H1 (cell line): ENCODE measurements around the gene ZFAND3. TPM values are rescaled to one million over a fixed set of nuclear protein-coding genes. Genes with fewer than 3 reads are reported as not detected.

ENCODE experiments used
- CTCF ChIA-PET: fragments of 300-600 bp; sonication (Branson Sonifier 250); formaldehyde crosslinking; loops from one replicate; lab custom pipeline; 2021; ENCODE audit not compliant: partially characterized antibody; lab: Charles Lee
- POLR2A ChIA-PET: fragments of 300-600 bp; sonication (Branson Sonifier 250); formaldehyde crosslinking; loops from one replicate; lab custom pipeline; 2021; ENCODE audit warnings: inconsistent platforms; ENCODE audit not compliant: partially characterized antibody; lab: Charles Lee
- DNase-seq, 2 experiments: peaks; one replicate each; pipeline versions ENCODE4 v3.0.0 to v3.0.0-alpha.2; 2010 to 2022; ENCODE audit warnings: low spot score in 2 of 2, low read depth in 1 of 2, mixed read lengths in 1 of 2
- FAIRE-seq: peaks from 2 replicates; lab custom pipeline; 2011; peaks lifted over from hg19 to GRCh38; lab: Jason Lieb, UNC
- H2AFZ ChIP-seq: 2 replicates; pipeline ENCODE4 v1.8.1; 2012; ENCODE audit warnings: low read length, inconsistent platforms
- H2AK5ac ChIP-seq: 2 replicates; pipeline ENCODE4 v1.6.1; 2013; ENCODE audit warnings: low read depth, low read length
- H2BK120ac ChIP-seq: replicated peaks from 2 replicates; pipeline ENCODE3; 2013; ENCODE audit warnings: low read depth, low read length, inconsistent platforms
- H2BK12ac ChIP-seq: 2 replicates; pipeline ENCODE4 v1.6.1; 2013; ENCODE audit warnings: low read depth, low read length
- H2BK15ac ChIP-seq: 2 replicates; pipeline ENCODE4 v1.6.1; 2013; ENCODE audit warnings: low read length
- H2BK20ac ChIP-seq: 2 replicates; pipeline ENCODE4 v1.6.1; 2013; ENCODE audit warnings: low read length
- H2BK5ac ChIP-seq: 2 replicates; pipeline ENCODE4 v1.6.1; 2013; ENCODE audit warnings: low read depth, low read length
- H3K14ac ChIP-seq: 2 replicates; pipeline ENCODE4 v1.6.1; 2013; ENCODE audit warnings: inconsistent platforms; ENCODE audit not compliant: insufficient read length
- H3K18ac ChIP-seq: 2 replicates; pipeline ENCODE4 v1.6.1; 2013; ENCODE audit warnings: low read length; ENCODE audit errors: extremely low read depth
- H3K23ac ChIP-seq: 2 replicates; pipeline ENCODE4 v1.6.1; 2013; ENCODE audit warnings: inconsistent platforms; ENCODE audit not compliant: insufficient read length
- H3K23me2 ChIP-seq: 2 replicates; pipeline ENCODE4 v1.6.1; 2013; ENCODE audit warnings: low read depth, low read length
- H3K27ac ChIP-seq: 2 replicates; pipeline ENCODE4 v1.6.1; 2011; ENCODE audit warnings: low read depth, low read length, inconsistent platforms
- H3K27me3 ChIP-seq, 4 experiments: replicated peaks in 1 of 4; 1 replicate in 1 of 4; 2 replicates in 3 of 4; pipeline versions ENCODE4 v1.6.1 to v1.8.1; 2011 to 2013; ENCODE audit warnings: low read length in 3 of 4, mild to moderate bottlenecking in 3 of 4, inconsistent platforms in 2 of 4, mixed read lengths in 2 of 4, moderate library complexity in 1 of 4; ENCODE audit not compliant: control insufficient read depth in 3 of 4, insufficient read depth in 3 of 4; ENCODE audit errors: extremely low read depth in 1 of 4
- H3K36me3 ChIP-seq, 4 experiments: 2 replicates each; pipeline versions ENCODE4 v1.6.1 to v1.8.1; 2011 to 2013; ENCODE audit warnings: mild to moderate bottlenecking in 4 of 4, low read length in 3 of 4, moderate library complexity in 2 of 4, control low read depth in 1 of 4, inconsistent platforms in 1 of 4; ENCODE audit not compliant: insufficient read depth in 4 of 4, control insufficient read depth in 2 of 4
- H3K4ac ChIP-seq: replicated peaks from 2 replicates; pipeline ENCODE3; 2013; ENCODE audit warnings: low read length, low read depth, mixed read lengths, inconsistent platforms; ENCODE audit not compliant: insufficient read length
- H3K4me1 ChIP-seq, 4 experiments: replicated peaks in 1 of 4; 1 replicate in 1 of 4; 2 replicates in 3 of 4; pipeline versions ENCODE4 v1.6.1 to v1.8.1; 2011 to 2013; ENCODE audit warnings: low read length in 3 of 4, inconsistent platforms in 2 of 4, mixed read lengths in 1 of 4; ENCODE audit not compliant: insufficient read depth in 4 of 4, control insufficient read depth in 3 of 4
- H3K4me2 ChIP-seq, 2 experiments: 2 replicates each; pipeline versions ENCODE4 v1.6.1 to v1.8.1; 2011 to 2013; ENCODE audit warnings: low read depth in 2 of 2, low read length in 2 of 2, control low read depth in 1 of 2, inconsistent platforms in 1 of 2, mild to moderate bottlenecking in 1 of 2; ENCODE audit not compliant: insufficient read depth in 1 of 2
- H3K4me3 ChIP-seq, 4 experiments: fragments of 200-600, 300-600 bp in 1 of 4; sonication (generic), shearing (Covaris generic), sonication (Bioruptor Twin) in 1 of 4; 2 replicates each; pipeline versions ENCODE4 v1.5.1 to v1.8.1; 2011 to 2016; ENCODE audit warnings: low read length in 4 of 4, low read depth in 3 of 4, control low read depth in 2 of 4, inconsistent platforms in 2 of 4, mild to moderate bottlenecking in 2 of 4, mixed read lengths in 1 of 4, moderate library complexity in 1 of 4; ENCODE audit not compliant: insufficient read depth in 2 of 4; ENCODE audit errors: extremely low read depth in 1 of 4
- H3K56ac ChIP-seq: replicated peaks from 2 replicates; pipeline ENCODE3; 2013; ENCODE audit warnings: low read depth, mild to moderate bottlenecking, mixed read lengths, low read length, inconsistent platforms; ENCODE audit not compliant: insufficient read length
- H3K79me1 ChIP-seq: 2 replicates; pipeline ENCODE4 v1.6.1; 2013; ENCODE audit warnings: low read depth, low read length, control low read depth
- H3K79me2 ChIP-seq, 2 experiments: 2 replicates each; pipeline versions ENCODE4 v1.6.1 to v1.8.1; 2012 to 2013; ENCODE audit warnings: low read length in 2 of 2, mild to moderate bottlenecking in 2 of 2, inconsistent platforms in 1 of 2; ENCODE audit not compliant: insufficient read depth in 2 of 2, control insufficient read depth in 1 of 2
- H3K9ac ChIP-seq, 4 experiments: replicated peaks in 1 of 4; 1 replicate in 1 of 4; 2 replicates in 3 of 4; pipeline versions ENCODE4 v1.6.1 to v1.8.1; 2011 to 2013; ENCODE audit warnings: low read depth in 3 of 4, low read length in 3 of 4, control low read depth in 2 of 4, mild to moderate bottlenecking in 2 of 4, moderate library complexity in 2 of 4, inconsistent platforms in 1 of 4; ENCODE audit errors: extremely low read depth in 1 of 4
- H3K9me3 ChIP-seq, 2 experiments: 2 replicates each; pipeline versions ENCODE4 v1.6.1 to v1.8.1; 2012 to 2013; ENCODE audit warnings: mild to moderate bottlenecking in 2 of 2, moderate library complexity in 2 of 2, control low read depth in 1 of 2, inconsistent platforms in 1 of 2, low read depth in 1 of 2, low read length in 1 of 2, mixed read lengths in 1 of 2; ENCODE audit not compliant: insufficient read depth in 2 of 2
- H4K20me1 ChIP-seq, 2 experiments: replicated peaks in 1 of 2; 2 replicates each; pipeline versions ENCODE3 to v1.8.1; 2011 to 2013; ENCODE audit warnings: inconsistent platforms in 2 of 2, low read length in 2 of 2, mild to moderate bottlenecking in 1 of 2; ENCODE audit not compliant: insufficient read depth in 2 of 2, control insufficient read depth in 1 of 2
- H4K5ac ChIP-seq: 2 replicates; pipeline ENCODE4 v1.6.1; 2013; ENCODE audit warnings: low read length, low read depth, mixed read lengths, inconsistent platforms; ENCODE audit not compliant: insufficient read length
- H4K8ac ChIP-seq: 2 replicates; pipeline ENCODE4 v1.8.0; 2013; ENCODE audit warnings: mild to moderate bottlenecking, moderate library complexity, low read length, inconsistent platforms; ENCODE audit not compliant: insufficient read depth; ENCODE audit errors: extremely low read depth
- H4K91ac ChIP-seq: replicated peaks from 2 replicates; pipeline ENCODE3; 2013; ENCODE audit warnings: low read length, mixed read lengths, inconsistent platforms; ENCODE audit not compliant: insufficient read length
- ASH2L ChIP-seq: fragments of 200-600, 300-600 bp; sonication (generic); IDR thresholded peaks from one replicate; pipeline ENCODE4 v1.7.1; 2017; ENCODE audit warnings: low read length
- EP300 ChIP-seq, 2 experiments: IDR thresholded peaks; 1 replicate in 1 of 2; 2 replicates in 1 of 2; pipeline ENCODE4 v1.6.1; 2011 to 2012; ENCODE audit warnings: low read depth in 2 of 2, low read length in 2 of 2, mild to moderate bottlenecking in 2 of 2, borderline replicate concordance in 1 of 2, inconsistent platforms in 1 of 2, moderate library complexity in 1 of 2
- JUND ChIP-seq: IDR thresholded peaks from 2 replicates; pipeline ENCODE4 v1.6.1; 2011; ENCODE audit warnings: mild to moderate bottlenecking, improper control_type of control experiment, low read length
- PHF8 ChIP-seq: fragments of 200-600 bp; sonication (generic); conservative IDR thresholded peaks from 2 replicates; pipeline ENCODE4 v1.7.1; 2012; ENCODE audit warnings: low read depth, mild to moderate bottlenecking, inconsistent platforms, low read length, moderate library complexity
- RFX5 ChIP-seq: IDR thresholded peaks from 2 replicates; pipeline ENCODE4 v1.6.1; 2011; ENCODE audit warnings: low read depth, low read length, improper control_type of control experiment, borderline replicate concordance
- SAP30 ChIP-seq: fragments of 300-600 bp; sonication (generic); IDR thresholded peaks from 2 replicates; pipeline ENCODE4 v1.7.1; 2012; ENCODE audit warnings: low read length, moderate library complexity, mild to moderate bottlenecking, inconsistent platforms; ENCODE audit not compliant: insufficient read depth, insufficient replicate concordance
- SIRT6 ChIP-seq: IDR thresholded peaks from one replicate; pipeline ENCODE4 v1.7.1; 2012; ENCODE audit warnings: low read length, inconsistent platforms
- SIX5 ChIP-seq: IDR thresholded peaks from 2 replicates; pipeline ENCODE4 v1.6.1; 2011; ENCODE audit warnings: mild to moderate bottlenecking, low read depth, low read length
- YY1 ChIP-seq: IDR thresholded peaks from 2 replicates; pipeline ENCODE4 v1.6.1; 2011; ENCODE audit warnings: low read depth, mild to moderate bottlenecking, low read length
- WGBS, 2 experiments: shearing (Covaris generic) in 1 of 2; methylation state at CpG; one replicate each; pipeline versions ENCODE4 v1.1.6 to v1.1.7; 2013 to 2015; ENCODE audit warnings: low lambda C conversion rate in 2 of 2, mixed read lengths in 2 of 2, inconsistent platforms in 1 of 2, low coverage in 1 of 2, missing lambda C conversion rate in 1 of 2; ENCODE audit not compliant: insufficient replicate concordance in 2 of 2, insufficient coverage in 1 of 2, insufficient read length in 1 of 2; ENCODE audit errors: extremely low coverage in 1 of 2, missing lambda C conversion rate in 1 of 2; 5-methylcytosine and 5-hydroxymethylcytosine counted together
- polyA plus RNA-seq, 7 experiments: library from polyadenylated mRNA; depleted of rRNA in 3 of 7; stranded (reverse) in 5 of 7; unstranded in 2 of 7; fragments of >200 nt in 5 of 7; fragments of 200-250 nt in 2 of 7; gene quantifications; 1 replicate in 5 of 7; 2 replicates in 1 of 7; 4 replicates in 1 of 7; pipeline versions ENCODE4 v1.2.1 to v1.2.3, GENCODE V29; 2011 to 2013; ENCODE audit warnings: missing spikeins in 2 of 7, mixed read lengths in 2 of 7
- total RNA-seq: library from RNA; stranded (reverse); fragmentation: NEBNext Ultra II Directional; extraction: Animal tissue kit (Norgen Biotek cat#: 25700); gene quantifications from 2 replicates; pipeline ENCODE4 v1.2.1, GENCODE V29; 2021

The ZFAND3 gene
- total and polyA plus RNA-seq, 2 of the 8 experiments (the other 6 are each of a cell fraction or from before 2014, with no cell fraction given), result 13.0 to 51.3 TPM

DNA sequence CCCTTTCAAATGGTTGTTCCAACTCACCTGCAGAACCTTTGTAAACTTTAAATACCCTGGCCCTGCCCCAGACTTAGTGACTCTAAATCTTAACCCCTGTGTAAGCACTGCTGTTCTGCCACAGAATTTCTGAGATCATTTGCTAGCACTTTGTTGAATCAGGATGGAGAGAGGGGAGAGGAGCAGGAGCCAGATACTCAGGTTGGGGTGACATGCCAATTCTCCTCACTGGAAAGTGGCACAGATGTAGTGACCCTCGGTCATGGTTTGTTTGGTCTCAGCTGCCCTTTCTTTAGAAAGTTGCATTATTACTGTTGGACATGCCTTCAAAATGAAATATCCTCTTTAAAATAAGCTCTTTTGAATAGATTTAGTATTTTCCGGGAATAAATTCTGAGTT lies 168.0 kb downstream of the ZFAND3 start:
- Histone ChIP-seq H3K18ac (no peak overlapping the region), H3K4me1 (peaks cover 0 to 2% (median 0%) of the 10 kb centered on the region in 4 experiments; a peak in 1 of 7 replicates), H3K36me3 (no peaks in the 10 kb centered on the region), H2BK20ac (no peak overlapping the region), H3K23me2 (no peaks in the 10 kb centered on the region), H3K79me2 (peaks cover 0 to 53% of the 10 kb centered on the region in 2 experiments; a peak in 3 of 4 replicates), H2BK5ac (no peak overlapping the region), H4K8ac (no peak overlapping the region), H2BK15ac (no peak overlapping the region), H3K27ac (no peak overlapping the region), H3K27me3 (no peaks in the 10 kb centered on the region), H3K56ac (no peak overlapping the region), H3K9me3 (no peaks in the 10 kb centered on the region), H2AK5ac (no peak overlapping the region), H2AFZ (no peak overlapping the region), H3K14ac (no peak overlapping the region), H2BK12ac (no peak overlapping the region), H3K4me2 (no peak overlapping the region), H4K91ac (no peak overlapping the region), H3K4ac (no peak overlapping the region), H3K23ac (no peak overlapping the region), H3K9ac (no peak overlapping the region), H2BK120ac (no peak overlapping the region), H3K79me1 (no peaks in the 10 kb centered on the region; the same call in 1 of the 2 replicates), H3K4me3 (no peak overlapping the region), H4K5ac (no peak overlapping the region), H4K20me1 (peaks cover 1% of the 10 kb centered on the region in 2 experiments)
- TF ChIP-seq SAP30 (no peak), JUND (no peak), SIRT6 (no peak), EP300 (IDR thresholded peaks at IDR 0.05; ENCODE audit: borderline replicate concordance in 1 of 2, low read depth in 2 of 2, low read length in 2 of 2) (no peak), PHF8 (no peak), SIX5 (no peak), ASH2L (no peak), RFX5 (no peak), YY1 (no peak)
- DNase-seq, result no peak
- no peak for FAIRE-seq
- 86% methylated on average over 2 of the region's 2 CpGs; no CpG with 5 or more reads in 1 of the 2 experiments for WGBS, 2 experiments
- POLR2A ChIA-PET, result no interaction called here
- CTCF ChIA-PET, result no interaction called here
